ENCODE measurements around the gene ZSCAN32.

DNA sequence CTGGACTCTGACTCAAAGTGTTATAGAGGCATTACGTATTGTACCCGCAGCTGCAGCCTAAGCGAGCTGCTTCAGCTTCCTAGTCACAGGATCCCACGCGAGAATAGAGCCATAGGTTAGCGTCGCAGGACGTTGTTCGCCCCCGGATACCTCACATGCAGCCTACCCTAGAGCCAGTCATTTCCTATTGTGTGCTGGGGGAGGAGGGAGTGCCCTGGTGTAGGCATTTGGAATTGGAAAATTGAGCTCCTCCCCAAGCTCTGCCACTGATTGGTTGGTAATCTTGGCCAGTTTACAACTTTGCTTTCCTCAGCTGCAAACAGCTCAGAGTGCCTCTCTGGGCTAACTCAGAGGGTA, 43.2 kb upstream of the ZSCAN32 start:
- TF ChIP-seq, protein P1, sequence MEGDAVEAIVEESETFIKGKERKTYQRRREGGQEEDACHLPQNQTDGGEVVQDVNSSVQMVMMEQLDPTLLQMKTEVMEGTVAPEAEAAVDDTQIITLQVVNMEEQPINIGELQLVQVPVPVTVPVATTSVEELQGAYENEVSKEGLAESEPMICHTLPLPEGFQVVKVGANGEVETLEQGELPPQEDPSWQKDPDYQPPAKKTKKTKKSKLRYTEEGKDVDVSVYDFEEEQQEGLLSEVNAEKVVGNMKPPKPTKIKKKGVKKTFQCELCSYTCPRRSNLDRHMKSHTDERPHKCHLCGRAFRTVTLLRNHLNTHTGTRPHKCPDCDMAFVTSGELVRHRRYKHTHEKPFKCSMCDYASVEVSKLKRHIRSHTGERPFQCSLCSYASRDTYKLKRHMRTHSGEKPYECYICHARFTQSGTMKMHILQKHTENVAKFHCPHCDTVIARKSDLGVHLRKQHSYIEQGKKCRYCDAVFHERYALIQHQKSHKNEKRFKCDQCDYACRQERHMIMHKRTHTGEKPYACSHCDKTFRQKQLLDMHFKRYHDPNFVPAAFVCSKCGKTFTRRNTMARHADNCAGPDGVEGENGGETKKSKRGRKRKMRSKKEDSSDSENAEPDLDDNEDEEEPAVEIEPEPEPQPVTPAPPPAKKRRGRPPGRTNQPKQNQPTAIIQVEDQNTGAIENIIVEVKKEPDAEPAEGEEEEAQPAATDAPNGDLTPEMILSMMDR (IDR thresholded peaks at IDR 0.05), result peak in 3 of 5 experiments; percentile 10 to 39 (median 13)
- TF ChIP-seq POLR2A (IDR thresholded peaks at IDR 0.05), result peak; percentile 61
